Neuronal stem cell (in vitro differentiated cells): Measurements from ENCODE around the gene CMSS1.

Source experiments
- DNase-seq: peaks from one replicate; pipeline ENCODE4 v3.0.0-alpha.2; 2013; ENCODE audit warnings: low spot score
- H2AFZ ChIP-seq: one replicate; pipeline ENCODE4 v1.6.1; 2013; ENCODE audit warnings: mild to moderate bottlenecking, low read length, inconsistent platforms
- H2AK5ac ChIP-seq: 2 replicates; pipeline ENCODE4 v1.6.1; 2013; ENCODE audit warnings: low read depth, mild to moderate bottlenecking, inconsistent platforms, low read length, moderate library complexity, mixed read lengths
- H2BK120ac ChIP-seq: 2 replicates; pipeline ENCODE4 v1.6.1; 2013; ENCODE audit warnings: low read depth, mild to moderate bottlenecking, inconsistent platforms, low read length, moderate library complexity, mixed read lengths
- H2BK12ac ChIP-seq: one replicate; pipeline ENCODE4 v1.6.1; 2013; ENCODE audit warnings: low read length, inconsistent platforms
- H2BK15ac ChIP-seq: 2 replicates; pipeline ENCODE4 v1.6.1; 2013; ENCODE audit warnings: mild to moderate bottlenecking, low read length, inconsistent platforms, mixed read lengths
- H2BK5ac ChIP-seq: one replicate; pipeline ENCODE4 v1.6.1; 2013; ENCODE audit warnings: inconsistent platforms, mild to moderate bottlenecking, low read length, moderate library complexity
- H3K14ac ChIP-seq: one replicate; pipeline ENCODE4 v1.6.1; 2013; ENCODE audit warnings: low read length, inconsistent platforms
- H3K18ac ChIP-seq: 2 replicates; pipeline ENCODE4 v1.6.1; 2013; ENCODE audit warnings: low read length, inconsistent platforms
- H3K23ac ChIP-seq: 2 replicates; pipeline ENCODE4 v1.6.1; 2013; ENCODE audit warnings: low read depth, mild to moderate bottlenecking, mixed read lengths, low read length, inconsistent platforms; ENCODE audit not compliant: poor library complexity
- H3K27ac ChIP-seq: replicated peaks from 3 replicates; pipeline ENCODE4 v1.5.1; 2013; ENCODE audit warnings: low read length, inconsistent platforms
- H3K27me3 ChIP-seq, 3 experiments: 2 replicates each; pipeline ENCODE4 v1.6.1; 2013; ENCODE audit warnings: low read length in 3 of 3, mild to moderate bottlenecking in 2 of 3, inconsistent platforms in 1 of 3, low read depth in 1 of 3, mixed read lengths in 1 of 3, moderate library complexity in 1 of 3; ENCODE audit not compliant: control insufficient read depth in 3 of 3, insufficient read depth in 3 of 3
- H3K36me3 ChIP-seq, 2 donors: replicated peaks in 1 of 2; 2 replicates each; pipeline ENCODE4 v1.6.1; 2013; ENCODE audit warnings: low read length in 2 of 2; ENCODE audit not compliant: control insufficient read depth in 2 of 2, insufficient read depth in 2 of 2
- H3K4ac ChIP-seq: 2 replicates; pipeline ENCODE4 v1.6.1; 2013; ENCODE audit warnings: inconsistent platforms, mild to moderate bottlenecking, low read length, moderate library complexity
- H3K4me1 ChIP-seq, 2 donors: 1 replicate in 1 of 2; 2 replicates in 1 of 2; pipeline ENCODE4 v1.6.1; 2013; ENCODE audit warnings: low read length in 2 of 2, low read depth in 1 of 2; ENCODE audit not compliant: control insufficient read depth in 2 of 2, insufficient read depth in 1 of 2
- H3K4me2 ChIP-seq: one replicate; pipeline ENCODE4 v1.6.1; 2013; ENCODE audit warnings: mild to moderate bottlenecking, low read length, inconsistent platforms; ENCODE audit not compliant: insufficient read depth, poor library complexity, severe bottlenecking
- H3K4me3 ChIP-seq, 2 donors: 2 replicates each; pipeline ENCODE4 v1.5.1; 2013; ENCODE audit warnings: low read length in 2 of 2, mild to moderate bottlenecking in 2 of 2, inconsistent platforms in 1 of 2, moderate library complexity in 1 of 2
- H3K79me1 ChIP-seq: one replicate; pipeline ENCODE4 v1.6.1; 2013; ENCODE audit warnings: low read depth, mild to moderate bottlenecking, inconsistent platforms, low read length, moderate library complexity
- H3K9ac ChIP-seq: one replicate; pipeline ENCODE4 v1.6.1; 2013; ENCODE audit warnings: mild to moderate bottlenecking, low read depth, low read length, inconsistent platforms; ENCODE audit not compliant: poor library complexity
- H3K9me3 ChIP-seq, 2 donors: replicated peaks in 1 of 2; 2 replicates each; pipeline versions ENCODE3 to v1.6.1; 2013; ENCODE audit warnings: low read length in 2 of 2, mild to moderate bottlenecking in 2 of 2, inconsistent platforms in 1 of 2, low read depth in 1 of 2, mixed read lengths in 1 of 2, moderate library complexity in 1 of 2; ENCODE audit not compliant: control insufficient read depth in 2 of 2, insufficient read depth in 1 of 2
- H4K8ac ChIP-seq: one replicate; pipeline ENCODE4 v1.6.1; 2013; ENCODE audit warnings: low read depth, mild to moderate bottlenecking, inconsistent platforms, low read length, moderate library complexity
- H4K91ac ChIP-seq: one replicate; pipeline ENCODE4 v1.6.1; 2013; ENCODE audit warnings: low read length, low read depth, mild to moderate bottlenecking, inconsistent platforms; ENCODE audit not compliant: poor library complexity
- WGBS, 2 donors: extraction: QIAGEN DNeasy Blood & Tissue Kit; methylation state at CpG; one replicate each; pipeline ENCODE4 v1.1.7; 2013; ENCODE audit warnings: missing lambda C conversion rate in 2 of 2, mixed read lengths in 1 of 2; ENCODE audit not compliant: insufficient read length in 2 of 2, insufficient replicate concordance in 1 of 2; ENCODE audit errors: extremely low coverage in 2 of 2; 5-methylcytosine and 5-hydroxymethylcytosine counted together

The CMSS1 gene

DNA sequence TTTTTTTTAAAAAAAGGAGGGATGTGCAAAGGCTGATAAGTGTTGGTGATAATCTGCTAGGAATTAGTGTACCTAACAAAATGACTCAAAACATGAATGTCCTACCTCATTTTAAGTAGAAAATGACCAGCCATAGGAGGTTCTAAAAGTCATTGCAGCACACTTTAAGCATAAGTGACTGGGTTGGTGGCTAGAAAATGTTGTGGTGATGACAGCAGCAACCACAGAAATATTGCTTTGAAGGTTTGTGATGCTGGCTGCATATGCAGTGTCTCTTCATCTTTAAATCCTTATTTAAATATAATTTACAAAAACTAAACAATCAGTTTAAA lies 55.2 kb downstream of the CMSS1 start:
- no peaks in the 10 kb centered on the region for H3K27me3 ChIP-seq
- H3K4me3 ChIP-seq = no peak overlapping the region
- peaks cover 5 to 9% of the 10 kb centered on the region in 2 donors for H3K4me1 ChIP-seq
- H3K79me1 ChIP-seq = no peaks in the 10 kb centered on the region
- H4K8ac ChIP-seq = no peak overlapping the region
- H2BK12ac ChIP-seq = no peak overlapping the region
- no peak overlapping the region for H3K18ac ChIP-seq
- no peak overlapping the region for H3K4me2 ChIP-seq
- H3K9ac ChIP-seq = no peak overlapping the region
- no peak overlapping the region for H2AK5ac ChIP-seq
- DNase-seq = no peak
- no peak overlapping the region for H3K14ac ChIP-seq
- H3K9me3 ChIP-seq = no peaks in the 10 kb centered on the region
- H3K4ac ChIP-seq = no peak overlapping the region
- H3K36me3 ChIP-seq = peaks cover 0 to 37% of the 10 kb centered on the region in 2 donors
- no peak overlapping the region for H4K91ac ChIP-seq
- H2BK120ac ChIP-seq = no peak overlapping the region
- no peak overlapping the region for H2BK15ac ChIP-seq
- no peak overlapping the region for H2BK5ac ChIP-seq
- H3K23ac ChIP-seq = no peak overlapping the region
- H3K27ac ChIP-seq = no peak overlapping the region
- H2AFZ ChIP-seq = no peak overlapping the region

DNA sequence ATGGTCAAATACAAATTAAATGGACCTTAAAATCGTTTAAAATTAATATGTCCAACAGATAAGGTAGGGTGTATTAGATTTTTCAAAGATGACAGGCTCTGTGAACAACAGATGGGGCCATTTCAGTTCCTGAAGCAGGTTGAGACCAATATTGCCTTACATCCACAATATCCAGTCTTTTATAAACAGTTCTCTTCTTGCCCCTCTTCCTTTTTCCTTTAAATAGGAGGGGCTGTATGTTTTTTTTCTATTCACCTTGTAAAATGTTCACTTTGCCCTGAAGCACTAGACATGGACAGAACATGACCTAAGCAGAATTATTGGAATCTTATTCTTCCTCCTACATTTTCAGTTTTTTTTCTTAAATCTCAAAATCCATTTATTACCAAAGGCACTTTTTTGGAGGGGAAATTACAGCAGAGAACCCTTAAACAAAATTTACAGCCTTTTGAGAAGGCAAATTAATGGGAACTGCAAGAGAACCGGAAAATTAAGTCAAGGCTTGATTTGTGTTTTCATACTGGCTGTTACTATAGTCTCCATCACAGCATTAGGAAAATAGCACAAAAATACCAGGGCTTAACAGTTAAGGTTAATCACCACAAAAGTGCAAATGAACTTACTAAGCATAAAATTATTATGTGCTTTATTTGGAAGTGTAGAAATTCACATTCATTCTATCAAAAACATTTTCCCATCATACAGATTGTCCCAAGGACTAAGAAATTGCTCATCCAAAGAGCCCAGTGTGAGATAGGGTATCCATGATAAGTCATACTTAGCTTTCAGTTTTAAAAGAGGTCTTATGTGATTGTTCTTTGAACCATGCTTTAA lies 55.8 kb downstream of the CMSS1 start:
- Histone ChIP-seq H3K36me3 (peaks cover 0 to 31% of the 10 kb centered on the region in 2 donors), H2AFZ (no peak overlapping the region), H2BK120ac (no peak overlapping the region), H2BK5ac (no peak overlapping the region), H4K8ac (no peak overlapping the region), H3K79me1 (no peaks in the 10 kb centered on the region), H3K23ac (no peak overlapping the region), H3K4ac (no peak overlapping the region), H2AK5ac (no peak overlapping the region), H2BK15ac (no peak overlapping the region), H3K27ac (no peak overlapping the region), H3K27me3 (no peaks in the 10 kb centered on the region), H2BK12ac (no peak overlapping the region), H3K9me3 (no peaks in the 10 kb centered on the region), H3K9ac (no peak overlapping the region), H3K14ac (no peak overlapping the region), H4K91ac (no peak overlapping the region), H3K4me2 (no peak overlapping the region), H3K4me3 (no peak overlapping the region), H3K4me1 (peaks cover 5% of the 10 kb centered on the region in 2 donors), H3K18ac (no peak overlapping the region)
- DNase-seq = no peak
- WGBS, 2 donors = no CpG with 5 or more reads among the region's 2 CpGs

DNA sequence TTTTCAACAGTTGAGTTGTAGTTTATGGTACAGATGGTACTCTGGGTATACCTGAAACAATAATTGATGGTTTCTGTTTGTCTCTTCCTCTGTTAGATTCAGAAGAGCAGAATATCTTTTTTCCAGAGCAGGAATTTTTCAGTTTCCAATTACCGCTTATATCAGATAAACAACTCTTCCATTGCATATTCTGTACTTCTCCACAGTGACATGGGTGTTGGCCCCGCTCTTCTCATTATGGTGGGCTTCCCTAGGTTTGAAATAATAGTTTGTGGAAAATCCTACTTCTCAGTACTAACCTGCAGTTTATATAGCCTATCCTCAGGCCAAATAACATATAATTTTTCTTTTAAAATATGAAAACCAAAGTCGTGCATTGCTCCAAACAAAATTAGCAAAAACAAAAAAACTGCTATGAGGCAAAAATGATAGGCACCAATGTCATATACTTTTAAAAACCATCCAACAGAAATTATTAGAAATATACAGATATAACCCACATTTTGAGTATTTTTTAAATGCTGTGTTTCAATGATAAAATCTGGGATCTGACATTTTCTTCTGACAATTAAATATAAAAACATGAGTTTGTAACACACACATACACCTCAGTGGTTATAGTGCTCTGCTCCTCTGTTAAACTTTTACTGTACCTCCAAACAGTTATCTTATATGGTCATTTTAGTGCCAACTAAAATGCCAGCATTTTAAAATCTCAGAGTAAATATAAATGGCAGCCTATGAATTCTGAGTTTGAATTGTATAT lies 56.8 kb downstream of the CMSS1 start:
- Histone ChIP-seq H3K9ac (no peak overlapping the region), H3K9me3 (no peaks in the 10 kb centered on the region), H4K91ac (no peak overlapping the region), H2AK5ac (no peak overlapping the region), H3K18ac (no peak overlapping the region), H3K4me1 (peaks cover 5% of the 10 kb centered on the region in 2 donors), H2BK120ac (no peak overlapping the region), H3K79me1 (no peaks in the 10 kb centered on the region), H3K4me2 (no peak overlapping the region), H2BK12ac (no peak overlapping the region), H3K27me3 (no peaks in the 10 kb centered on the region), H3K4ac (no peak overlapping the region), H2AFZ (no peak overlapping the region), H3K4me3 (peak overlapping the region in 1 of 2 donors; percentile 89), H3K27ac (no peak overlapping the region), H4K8ac (no peak overlapping the region), H2BK15ac (no peak overlapping the region), H3K23ac (no peak overlapping the region), H2BK5ac (no peak overlapping the region), H3K14ac (no peak overlapping the region), H3K36me3 (peaks cover 0 to 28% of the 10 kb centered on the region in 2 donors)
- DNase-seq = no peak
- WGBS, 2 donors = no CpG with 5 or more reads among the region's 3 CpGs

DNA sequence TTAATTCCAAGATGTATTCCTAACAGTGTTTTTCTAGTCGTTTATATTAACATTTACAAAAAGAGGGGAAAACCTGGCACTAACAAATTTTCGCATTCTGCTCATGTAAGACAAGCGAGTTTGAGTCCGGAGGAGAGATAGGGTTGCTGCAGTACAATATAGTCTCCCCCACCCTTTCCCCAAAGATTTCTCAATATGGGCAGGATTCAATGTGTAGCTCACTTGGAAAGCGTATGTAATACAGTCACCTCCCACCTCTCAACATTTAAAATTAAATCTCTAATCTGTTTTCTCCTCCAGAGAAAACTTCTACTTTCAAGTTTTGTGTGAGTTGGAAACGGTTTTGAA lies 57.9 kb downstream of the CMSS1 start:
- Histone ChIP-seq H3K4me1 (peaks cover 5% of the 10 kb centered on the region in 2 donors), H2BK15ac (no peak overlapping the region), H4K8ac (no peak overlapping the region), H2BK120ac (no peak overlapping the region), H3K9me3 (no peaks in the 10 kb centered on the region), H3K14ac (no peak overlapping the region), H3K27me3 (no peaks in the 10 kb centered on the region), H3K4me2 (peak overlapping the region; percentile 80), H4K91ac (no peak overlapping the region), H2AFZ (peak overlapping the region; percentile 92), H2BK5ac (no peak overlapping the region), H3K9ac (no peak overlapping the region), H2BK12ac (no peak overlapping the region), H3K79me1 (no peaks in the 10 kb centered on the region), H3K36me3 (peaks cover 0 to 17% of the 10 kb centered on the region in 2 donors), H3K18ac (no peak overlapping the region), H2AK5ac (no peak overlapping the region), H3K4me3 (peak overlapping the region; percentile 86 to 89), H3K27ac (no peak overlapping the region), H3K23ac (no peak overlapping the region), H3K4ac (no peak overlapping the region)
- no CpG with 5 or more reads among the region's 6 CpGs for WGBS, 2 donors
- peak; percentile 8 for DNase-seq
